Fibroblast of skin of left quadriceps (primary cell): Measurements from ENCODE around the gene BACH1.
A peak's percentile ranks its signal among the peaks of the same experiment; 100 is the strongest.

Experiments
- DNase-seq, 2 experiments: peaks; one replicate each; pipeline ENCODE4 v3.0.0-alpha.2; 2013; ENCODE audit warnings: low read depth in 2 of 2

BACH1 gene

DNA sequence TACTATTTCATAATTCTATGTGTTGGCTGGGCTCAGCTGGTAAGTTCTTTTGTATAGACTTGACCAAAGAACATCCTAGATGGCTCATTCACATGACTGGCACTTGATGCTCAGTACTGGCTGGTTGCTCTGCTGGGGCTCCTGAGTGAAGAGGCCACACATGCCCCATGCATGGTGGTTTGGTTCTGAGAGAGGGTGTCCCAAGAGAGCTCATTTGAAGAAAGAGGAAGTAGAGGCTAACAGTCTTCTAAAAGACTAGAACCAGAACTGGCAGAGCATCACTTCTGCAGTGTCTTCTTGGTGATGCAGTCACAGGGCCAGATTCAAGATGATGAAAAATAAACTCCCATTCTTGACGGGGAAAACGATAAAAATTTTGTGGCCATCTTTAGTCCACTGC, 5.2 kb upstream of the BACH1 start:
- no peak for DNase-seq

- DNase-seq = no peak
Measured at GRCh38 chr21:29295066-29295650, 3.6 kb upstream of the BACH1 start.

DNA sequence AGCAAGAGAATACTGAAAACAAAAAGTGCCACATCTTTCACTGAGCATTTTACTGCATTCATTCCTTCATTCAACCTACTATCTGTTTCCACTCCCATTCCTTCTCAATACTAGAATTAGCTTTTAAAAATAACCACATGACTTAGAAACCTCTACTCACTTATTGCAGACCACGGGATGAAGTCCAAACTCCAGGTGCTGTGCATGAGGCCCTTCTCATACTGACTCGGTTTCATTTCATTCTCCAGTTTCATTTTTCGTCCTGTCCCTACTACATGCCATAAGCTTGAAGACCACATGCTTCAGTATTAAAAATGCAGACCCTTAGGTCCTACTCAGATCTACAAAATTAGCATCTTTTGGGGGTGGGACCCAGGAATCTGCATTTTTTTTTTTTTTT, 2.3 kb upstream of the BACH1 start:
- DNase-seq = no peak

- no peak for DNase-seq
Measured at GRCh38 chr21:29297483-29298347, 1.0 kb upstream of the BACH1 start.

DNA sequence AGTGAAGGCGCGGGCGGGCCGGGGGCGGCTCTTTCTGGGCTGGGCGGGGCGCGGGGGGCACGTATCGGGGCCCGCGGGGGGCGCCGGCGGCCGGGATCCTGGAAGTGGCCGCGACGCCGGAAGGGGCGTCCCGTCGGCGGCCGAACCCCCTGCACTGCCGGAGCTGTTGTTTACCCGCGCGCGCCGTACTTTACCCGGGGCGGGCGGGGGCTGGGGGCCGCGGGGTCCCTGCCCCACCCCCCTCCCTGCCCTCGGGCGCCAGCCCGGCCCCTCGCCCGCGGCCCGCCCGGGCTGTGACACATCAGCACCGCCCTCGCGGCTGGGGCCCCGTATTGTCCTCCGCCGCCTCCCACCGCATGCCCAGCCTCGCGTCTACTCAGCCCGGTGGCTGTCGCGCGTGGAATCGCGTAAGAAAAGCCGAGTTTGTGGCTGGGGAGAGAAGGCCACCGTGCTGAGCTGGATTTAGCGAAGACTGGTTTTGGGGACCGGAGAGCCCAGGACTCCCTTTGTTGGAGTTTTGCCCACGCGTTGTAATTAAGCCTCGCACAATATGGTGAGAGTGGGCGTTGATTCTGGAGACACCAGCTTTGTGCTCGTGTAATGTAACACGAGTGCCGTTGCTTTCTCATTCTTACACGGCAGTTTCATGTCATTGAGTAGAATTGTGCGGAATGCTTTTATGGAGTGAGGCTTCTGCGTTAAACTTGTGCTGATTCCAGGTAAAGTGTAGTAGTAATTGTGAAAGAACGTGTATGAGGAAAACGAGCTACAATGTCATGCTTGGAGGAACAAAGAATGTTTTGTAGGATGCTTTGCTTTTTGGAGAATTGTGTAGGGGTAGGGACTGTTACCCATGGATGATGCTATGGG, 559 bp downstream of the BACH1 start:
- no peak for DNase-seq

DNA sequence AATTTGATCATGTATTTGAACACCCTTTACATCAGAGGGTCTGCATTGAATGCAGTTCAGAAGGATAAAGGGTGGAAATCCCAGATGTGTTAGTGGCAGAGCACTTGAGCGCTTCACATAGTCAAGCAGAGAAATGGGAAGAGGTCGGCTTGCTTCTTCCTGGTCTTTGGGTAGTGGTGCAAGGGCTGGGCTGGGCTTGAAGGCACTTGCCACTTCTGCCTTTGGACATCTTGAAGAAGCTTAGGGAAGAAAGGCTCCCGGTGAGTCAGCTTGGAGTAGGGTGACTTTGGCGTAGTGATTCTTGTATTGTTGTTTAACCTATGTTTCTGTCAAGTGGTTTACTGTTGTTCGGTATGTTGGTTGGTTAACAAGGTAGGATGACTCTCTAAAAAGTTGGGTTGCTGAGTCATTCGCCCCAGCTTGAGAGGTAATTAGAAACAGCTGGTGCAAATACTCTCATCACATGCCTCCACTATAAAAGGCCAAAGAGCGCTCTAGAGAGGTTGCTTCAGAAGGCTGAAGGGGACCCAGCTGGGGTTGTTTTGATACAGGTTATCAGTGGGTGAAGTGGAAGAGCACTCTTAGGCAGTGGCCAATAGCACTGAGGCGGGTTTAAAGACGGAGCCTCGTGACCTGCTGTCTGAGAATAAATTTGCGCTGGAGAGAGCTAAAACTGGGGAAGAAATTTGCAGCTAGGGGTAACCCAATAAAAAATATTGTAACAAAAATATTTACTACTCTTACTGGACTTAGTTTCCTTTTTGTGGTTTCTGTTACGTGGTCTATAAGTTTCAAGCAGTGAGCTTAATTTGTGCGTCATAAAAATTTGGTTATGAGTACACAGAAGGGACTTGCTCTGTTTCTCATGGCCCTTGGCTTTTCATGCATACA, 1.4 kb downstream of the BACH1 start:
- DNase-seq = peak; percentile 95 to 96

- DNase-seq = no peak
Measured at GRCh38 chr21:29300807-29301138, 2.1 kb downstream of the BACH1 start.

DNA sequence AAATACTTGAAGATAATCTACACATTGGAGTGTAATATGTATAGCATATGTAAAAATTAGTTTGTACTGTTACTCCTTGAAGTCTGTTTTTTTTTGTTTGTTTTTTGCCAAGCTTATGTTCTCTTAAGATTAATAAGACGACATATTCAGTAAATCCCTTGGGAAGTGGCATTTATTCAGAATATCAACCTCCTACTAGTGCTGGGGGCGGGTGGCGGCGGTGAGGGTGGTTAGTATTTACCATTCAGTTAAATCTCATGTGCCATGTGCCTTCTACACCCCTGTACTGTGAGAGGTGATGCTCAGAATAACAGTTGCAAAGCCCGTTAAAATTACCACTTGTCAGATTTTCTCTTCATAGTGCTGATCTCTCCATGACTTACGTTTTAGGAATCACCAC, 3.0 kb downstream of the BACH1 start:
- no peak for DNase-seq

DNA sequence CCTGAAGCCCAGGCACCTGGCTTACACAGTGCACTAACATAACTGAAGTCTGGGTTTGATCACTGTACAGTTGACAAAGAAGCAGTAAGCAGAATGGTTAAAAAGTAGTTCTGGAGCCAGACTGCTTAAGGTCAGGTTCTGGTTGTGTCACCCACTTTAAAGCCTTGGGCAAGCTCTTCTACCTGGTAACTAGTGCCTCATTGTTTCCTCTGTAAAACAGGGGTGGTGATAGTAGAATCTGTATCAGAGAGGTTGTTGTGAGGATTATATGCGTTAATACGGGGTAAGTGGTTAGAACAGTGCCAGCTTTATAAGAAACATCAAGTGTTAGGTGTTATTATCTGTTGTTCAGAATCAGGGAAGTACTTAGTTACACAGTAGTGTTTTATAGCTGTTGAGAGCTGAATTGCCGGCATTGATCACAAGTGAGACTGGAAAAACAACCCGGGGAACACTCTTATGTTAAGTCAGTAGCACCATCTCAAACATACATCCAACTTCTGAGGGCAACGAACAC, 3.7 kb downstream of the BACH1 start:
- DNase-seq = no peak

DNA sequence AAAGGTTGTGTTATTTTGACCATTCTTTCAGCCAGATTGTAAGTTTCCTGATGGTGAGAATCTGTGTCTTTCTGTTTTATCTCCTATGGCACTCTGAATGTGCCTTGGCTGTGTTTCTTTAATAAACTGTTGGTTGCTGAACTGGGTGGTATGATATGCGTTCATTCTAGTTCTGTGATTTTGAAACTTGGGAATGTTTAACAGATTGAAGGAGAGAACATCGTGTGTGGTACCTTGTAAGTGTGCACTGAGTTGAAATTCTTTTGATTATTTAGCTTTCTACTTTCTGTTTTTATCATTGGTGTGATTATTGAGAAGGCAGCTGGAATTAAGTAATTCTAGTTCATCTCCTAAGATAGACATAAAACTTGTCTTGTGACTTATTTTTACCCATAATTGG, 4.6 kb downstream of the BACH1 start:
- DNase-seq = no peak

- DNase-seq = no peak
Measured at GRCh38 chr21:29304597-29304996, 5.9 kb downstream of the BACH1 start.

GRCh38 chr21:29305068-29305467, 6.3 kb downstream of the BACH1 start:
- DNase-seq = no peak

DNA sequence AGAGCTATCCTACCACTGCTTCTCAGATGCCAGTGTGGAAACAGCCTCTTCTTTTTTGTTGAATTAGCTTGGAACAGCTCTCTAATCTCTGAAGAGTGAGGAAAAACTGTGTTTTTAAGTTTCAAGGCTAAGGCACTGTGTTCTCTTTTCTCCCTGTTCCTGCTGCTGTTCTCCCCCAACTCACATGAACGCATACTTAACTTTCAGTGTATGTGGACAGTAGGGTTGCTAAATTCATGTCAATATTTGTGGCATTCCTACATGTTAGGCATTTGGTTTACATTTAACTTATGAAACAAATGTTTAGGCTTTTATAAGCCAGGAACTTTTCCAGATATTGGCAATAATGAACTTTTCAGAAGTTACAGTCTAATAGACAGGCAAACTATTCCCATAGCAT, 6.8 kb downstream of the BACH1 start:
- no peak for DNase-seq

DNA sequence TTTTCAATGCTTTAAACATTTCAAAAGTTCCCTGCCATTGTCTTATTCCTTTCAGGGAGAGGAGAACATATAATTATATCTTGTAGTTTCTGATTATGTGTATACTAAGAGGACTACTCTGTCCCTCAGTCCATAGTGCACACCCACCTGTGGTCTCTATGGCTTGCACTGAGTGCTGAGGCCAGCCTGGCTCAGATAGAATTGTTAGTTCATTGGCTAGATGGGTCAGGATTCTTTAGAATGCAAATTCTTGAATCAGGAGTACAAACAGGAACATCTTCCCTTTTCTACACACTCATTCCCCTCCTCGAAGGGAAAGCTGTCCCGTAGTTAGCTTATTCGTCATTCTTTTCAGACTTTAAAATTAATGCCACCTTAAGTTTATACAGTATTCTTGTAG, 8.2 kb downstream of the BACH1 start:
- no peak for DNase-seq

DNA sequence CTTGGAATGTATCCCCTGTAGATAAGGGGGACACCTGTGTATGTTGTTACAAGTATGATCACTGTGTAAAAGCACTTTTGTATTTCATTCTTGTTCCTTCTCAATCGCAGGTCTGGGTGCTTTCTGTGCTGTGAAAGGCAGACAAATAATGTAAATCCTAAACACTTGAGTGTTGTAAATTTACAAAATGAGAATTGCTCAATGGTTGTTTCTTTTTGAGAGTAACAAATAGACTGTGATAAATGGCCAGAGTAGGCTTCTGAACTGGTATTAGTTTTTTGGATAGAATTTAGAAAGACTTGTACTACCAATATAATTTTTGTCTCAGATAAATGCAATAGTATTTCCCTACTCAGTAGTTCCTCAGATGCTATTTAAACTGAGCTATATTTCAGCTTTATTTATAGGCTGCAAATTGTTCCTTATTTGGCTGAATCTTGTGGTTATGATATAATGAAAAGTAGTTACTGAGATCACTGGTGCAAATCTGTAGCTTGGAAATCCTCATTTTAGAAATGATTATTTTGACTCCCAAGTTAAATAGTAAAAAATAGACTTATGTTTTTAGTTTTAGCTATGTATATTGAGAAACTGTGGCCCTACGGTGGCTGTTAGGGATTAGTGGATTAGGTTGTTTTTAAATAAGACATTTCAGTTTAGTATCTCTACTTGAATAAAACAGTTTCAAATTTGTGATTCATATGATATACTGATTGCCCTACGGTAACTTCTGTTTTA, 9.2 kb downstream of the BACH1 start:
- no peak for DNase-seq

DNA sequence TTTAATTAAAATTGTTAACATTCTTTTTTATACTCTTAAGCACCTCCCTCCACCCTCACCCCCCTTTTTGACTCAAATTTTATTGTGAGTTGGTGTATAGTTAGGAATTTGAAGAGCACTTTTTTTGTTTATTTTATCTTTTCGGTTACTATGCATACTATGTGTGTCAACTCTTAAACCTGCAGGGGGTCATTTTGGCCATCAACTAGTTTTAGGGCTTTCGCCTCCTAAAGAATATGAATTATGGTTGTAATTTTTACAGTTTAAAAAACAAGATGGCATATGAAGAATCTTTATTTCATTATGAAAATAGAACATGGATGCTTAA, 9.7 kb downstream of the BACH1 start:
- DNase-seq = no peak

- DNase-seq = no peak
Measured at GRCh38 chr21:29309703-29310102, 11.0 kb downstream of the BACH1 start.

GRCh38 chr21:29311802-29312201, 13.1 kb downstream of the BACH1 start:
- no peak for DNase-seq

DNA sequence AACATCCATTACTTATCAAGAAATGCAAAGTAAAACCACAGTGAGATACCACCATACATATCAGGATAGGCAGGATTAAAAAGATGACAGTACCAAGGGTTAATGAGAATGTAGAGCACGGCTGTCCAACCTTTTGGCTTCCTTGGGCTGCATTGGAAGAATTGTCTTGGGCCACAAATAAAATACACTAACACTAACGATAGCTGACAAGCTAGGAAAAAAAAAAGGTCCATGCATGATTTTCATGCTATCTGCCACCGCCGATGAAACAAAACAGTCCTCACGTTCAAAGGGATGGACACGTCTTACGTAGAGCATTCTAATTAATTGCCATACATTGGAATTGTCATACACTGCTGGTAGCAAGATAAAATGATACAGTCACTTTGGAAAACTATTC, 14.3 kb downstream of the BACH1 start:
- no peak for DNase-seq

GRCh38 chr21:29313662-29314408, 15.1 kb downstream of the BACH1 start:
- no peak for DNase-seq
